ENCODE data around the gene SMG6. TPM values are rescaled to one million over a fixed set of nuclear protein-coding genes. Genes with fewer than 3 reads are reported as not detected.

The SMG6 gene
- total and polyA plus RNA-seq, 7 donors, result 11.1 to 38.8 (median 22.9) TPM

GRCh38 chr17:2101448-2102257 lies 201.9 kb downstream of the SMG6 start:
- Histone ChIP-seq H3K4me1 (peaks cover 0 to 33% (median 20%) of the 10 kb centered on the region in 4 donors), H3K36me3 (no peaks in the 10 kb centered on the region), H3K9me3 (no peaks in the 10 kb centered on the region), H3K4me3 (no peak overlapping the region), H3K27ac (peak overlapping the region in 2 of 4 donors; percentile 33 to 37), H3K27me3 (no peaks in the 10 kb centered on the region)
- DNase-seq, result no peak
- TF ChIP-seq POLR2AphosphoS5 (IDR thresholded peaks at IDR 0.05), result peak in 1 of 4 donors; percentile 23
- TF ChIP-seq, protein P1, sequence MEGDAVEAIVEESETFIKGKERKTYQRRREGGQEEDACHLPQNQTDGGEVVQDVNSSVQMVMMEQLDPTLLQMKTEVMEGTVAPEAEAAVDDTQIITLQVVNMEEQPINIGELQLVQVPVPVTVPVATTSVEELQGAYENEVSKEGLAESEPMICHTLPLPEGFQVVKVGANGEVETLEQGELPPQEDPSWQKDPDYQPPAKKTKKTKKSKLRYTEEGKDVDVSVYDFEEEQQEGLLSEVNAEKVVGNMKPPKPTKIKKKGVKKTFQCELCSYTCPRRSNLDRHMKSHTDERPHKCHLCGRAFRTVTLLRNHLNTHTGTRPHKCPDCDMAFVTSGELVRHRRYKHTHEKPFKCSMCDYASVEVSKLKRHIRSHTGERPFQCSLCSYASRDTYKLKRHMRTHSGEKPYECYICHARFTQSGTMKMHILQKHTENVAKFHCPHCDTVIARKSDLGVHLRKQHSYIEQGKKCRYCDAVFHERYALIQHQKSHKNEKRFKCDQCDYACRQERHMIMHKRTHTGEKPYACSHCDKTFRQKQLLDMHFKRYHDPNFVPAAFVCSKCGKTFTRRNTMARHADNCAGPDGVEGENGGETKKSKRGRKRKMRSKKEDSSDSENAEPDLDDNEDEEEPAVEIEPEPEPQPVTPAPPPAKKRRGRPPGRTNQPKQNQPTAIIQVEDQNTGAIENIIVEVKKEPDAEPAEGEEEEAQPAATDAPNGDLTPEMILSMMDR (IDR thresholded peaks at IDR 0.05), result no peak
- WGBS, 2 donors, result 27 to 36% methylated on average over 15 of the region's 15 CpGs
- intact Hi-C loops (cut with DNase I), result loop anchor here (5.0 kb wide), 1 partner anchor 181 kb away; no protein-coding TSS in a partner anchor

DNA sequence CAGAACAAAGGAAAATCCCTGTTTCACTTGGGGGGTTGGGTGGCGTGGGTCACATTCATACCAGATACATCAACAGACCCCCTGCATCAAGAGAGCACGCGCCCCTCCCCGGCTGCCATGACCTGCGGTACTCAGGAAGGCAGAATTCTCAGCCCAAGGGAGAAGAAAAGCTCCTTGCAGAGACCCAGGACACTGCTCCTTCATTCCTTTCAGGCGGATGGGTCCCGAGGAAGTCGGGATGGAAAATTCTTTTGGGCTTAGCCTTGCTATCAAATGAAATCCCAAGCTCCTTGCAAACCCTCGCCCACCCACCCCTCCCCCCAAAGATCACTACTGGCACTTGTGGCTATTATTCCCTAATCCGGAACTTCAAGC lies 208.1 kb downstream of the SMG6 start:
- intact Hi-C loops (cut with DNase I), result loop anchor here (1.0 kb wide), 1 partner anchor 149 kb away; no protein-coding TSS in a partner anchor
- TF ChIP-seq POLR2AphosphoS5 (IDR thresholded peaks at IDR 0.05) (no peak), POLR2A (IDR thresholded peaks at IDR 0.05) (no peak), EP300 (IDR thresholded peaks at IDR 0.05) (no peak)
- TF ChIP-seq, protein P1 (IDR thresholded peaks at IDR 0.05), result no peak
- Histone ChIP-seq H3K4me3 (no peak overlapping the region), H3K27ac (peak overlapping the region in 3 of 4 donors; percentile 24 to 51 (median 29)), H3K4me1 (peaks cover 0 to 24% (median 16%) of the 10 kb centered on the region in 4 donors), H3K27me3 (no peaks in the 10 kb centered on the region), H3K9me3 (no peaks in the 10 kb centered on the region), H3K36me3 (no peaks in the 10 kb centered on the region)
- no peak for DNase-seq
- WGBS, 2 donors, result 91 to 92% methylated on average over 10 of the region's 10 CpGs

GRCh38 chr17:2094891-2095535 lies 208.6 kb downstream of the SMG6 start:
- intact Hi-C loops (cut with DNase I), result loop anchor here (1.0 to 5.0 kb wide), 2 partner anchors 77 to 149 kb away; no protein-coding TSS in a partner anchor
- peaks cover 0 to 29% (median 21%) of the 10 kb centered on the region in 4 donors for H3K4me1 ChIP-seq
- H3K9me3 ChIP-seq, result no peaks in the 10 kb centered on the region
- H3K4me3 ChIP-seq, result no peak overlapping the region
- no peaks in the 10 kb centered on the region for H3K36me3 ChIP-seq
- H3K27ac ChIP-seq, result peak overlapping the region in 3 of 4 donors; percentile 24 to 51 (median 29)
- TF ChIP-seq POLR2A (IDR thresholded peaks at IDR 0.05) (no peak), EP300 (IDR thresholded peaks at IDR 0.05) (no peak), POLR2AphosphoS5 (IDR thresholded peaks at IDR 0.05) (peak in 1 of 4 donors; percentile 8)
- TF ChIP-seq, protein P1 (IDR thresholded peaks at IDR 0.05), result peak; percentile 55 to 68 (median 65)
- peak; percentile 81 for DNase-seq
- no peaks in the 10 kb centered on the region for H3K27me3 ChIP-seq
- 81 to 84% methylated on average over 12 of the region's 12 CpGs for WGBS, 2 donors

DNA sequence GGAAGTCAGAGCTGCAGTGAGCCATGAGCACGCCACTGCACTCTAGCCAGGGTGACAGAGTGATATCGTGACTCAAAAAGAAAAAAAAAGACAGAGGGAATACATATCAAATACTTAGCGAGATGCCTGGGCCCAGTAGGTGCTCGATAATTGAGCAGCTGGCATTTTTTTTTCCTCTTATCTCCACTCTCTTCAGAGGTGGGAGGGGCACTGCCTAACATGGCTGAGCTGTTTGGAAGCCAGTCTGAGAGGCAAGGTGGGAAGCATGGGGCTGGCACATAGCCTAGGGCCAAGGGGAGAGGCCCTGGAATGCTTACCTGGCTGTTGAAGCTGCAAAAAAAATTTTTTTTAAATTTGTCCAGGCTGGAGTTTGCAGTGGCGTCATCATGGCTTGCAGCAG lies 210.2 kb downstream of the SMG6 start:
- no peak for TF ChIP-seq POLR2A (IDR thresholded peaks at IDR 0.05)
- TF ChIP-seq, protein P1 (IDR thresholded peaks at IDR 0.05), result no peak
- TF ChIP-seq EP300 (IDR thresholded peaks at IDR 0.05), result no peak
- no peak for TF ChIP-seq POLR2AphosphoS5 (IDR thresholded peaks at IDR 0.05)
- DNase-seq, result no peak
- Histone ChIP-seq H3K27me3 (no peaks in the 10 kb centered on the region), H3K9me3 (no peaks in the 10 kb centered on the region), H3K36me3 (no peaks in the 10 kb centered on the region), H3K4me3 (no peak overlapping the region), H3K27ac (no peak overlapping the region), H3K4me1 (peaks cover 0 to 45% (median 36%) of the 10 kb centered on the region in 4 donors)
- intact Hi-C loops (cut with DNase I), result loop anchor here (5.0 kb wide), 1 partner anchor 79 kb away; no protein-coding TSS in a partner anchor
- WGBS, 2 donors, result 45 to 77% methylated on average over 5 of the region's 5 CpGs

All from sigmoid colon (tissue), 7 donors.